ENCODE results near the gene MYH10. TPM values are rescaled to one million over a fixed set of nuclear protein-coding genes. Genes with fewer than 3 reads are reported as not detected.

The MYH10 gene
- total RNA-seq, 1 experiment from 2014 or later, result 251 TPM

DNA sequence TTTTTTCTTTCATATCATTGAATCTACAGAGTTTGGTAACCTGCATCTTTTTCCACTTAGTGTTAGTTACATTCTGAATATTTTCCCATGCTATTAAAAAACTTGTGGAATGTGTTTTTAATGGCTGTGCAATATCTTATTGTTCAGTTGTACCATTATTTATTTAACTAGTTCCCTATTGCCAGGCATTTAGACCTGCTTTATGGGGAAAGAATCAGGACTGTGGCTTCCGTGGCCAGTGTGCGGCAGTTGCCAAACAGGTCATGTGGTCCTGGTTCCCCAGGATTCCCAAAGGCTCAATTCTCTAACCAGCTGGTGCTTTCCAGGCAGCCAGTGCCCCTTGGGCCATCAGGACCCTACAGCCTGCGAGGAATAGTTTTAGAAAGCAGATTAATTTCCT lies 164.1 kb downstream of the MYH10 start:
- Histone ChIP-seq H4K8ac (replicated peaks; ENCODE audit: insufficient read length, low read depth, low read length) (no peak overlapping the region), H3K23ac (ENCODE audit: insufficient read length, low read depth, low read length) (no peak overlapping the region), H2BK20ac (ENCODE audit: low read depth, low read length, poor library complexity, severe bottlenecking) (no peak overlapping the region), H3K27me3 (ENCODE audit: insufficient read depth, low read length) (no peaks in the 10 kb centered on the region), H2AFZ (ENCODE audit: low read length) (no peak overlapping the region), H3K4me2 (ENCODE audit: insufficient read depth, insufficient read length, low read length) (no peak overlapping the region), H3K79me2 (ENCODE audit: insufficient read depth, low read length) (no peaks in the 10 kb centered on the region), H3K56ac (ENCODE audit: insufficient read length, low read depth, low read length) (no peak overlapping the region), H2AK5ac (ENCODE audit: insufficient read length, low read length) (no peak overlapping the region), H4K20me1 (ENCODE audit: control insufficient read depth, insufficient read depth, insufficient read length) (peaks cover 3% of the 10 kb centered on the region), H3K4me1 (ENCODE audit: insufficient read depth, low read length) (no peaks in the 10 kb centered on the region), H3K9me3 (ENCODE audit: control insufficient read depth, low read depth, low read length) (no peaks in the 10 kb centered on the region), H3T11ph (ENCODE audit: low read length) (no peak overlapping the region), H3K23me2 (ENCODE audit: insufficient read length, low read depth, low read length, poor library complexity, severe bottlenecking) (no peaks in the 10 kb centered on the region), H3K14ac (ENCODE audit: insufficient read depth, low read length) (no peak overlapping the region), H4K91ac (ENCODE audit: insufficient read length, low read depth, low read length) (no peak overlapping the region), H2BK120ac (ENCODE audit: low read depth, low read length, poor library complexity, severe bottlenecking) (no peak overlapping the region), H3K27ac (ENCODE audit: insufficient read length, low read depth, low read length) (no peak overlapping the region), H4K5ac (ENCODE audit: insufficient read length, low read depth, low read length) (no peak overlapping the region), H3K18ac (ENCODE audit: insufficient read length, low read depth, low read length) (no peak overlapping the region), H2BK5ac (ENCODE audit: insufficient read length, low read length) (no peak overlapping the region), H3K79me1 (ENCODE audit: insufficient read depth, low read depth, low read length, poor library complexity, severe bottlenecking) (no peaks in the 10 kb centered on the region), H3K4ac (ENCODE audit: low read depth, low read length) (no peak overlapping the region), H3K9ac (ENCODE audit: extremely low read depth, insufficient read length, low read length) (no peak overlapping the region), H2BK12ac (ENCODE audit: insufficient read length, low read depth, low read length) (no peak overlapping the region), H2BK15ac (ENCODE audit: low read depth, low read length) (no peak overlapping the region)
- Mint-ChIP-seq H3K9me3 (no peaks in the 10 kb centered on the region), H3K27me3 (ENCODE audit: low read depth) (no peaks in the 10 kb centered on the region), H3K27ac (no peak overlapping the region), H3K36me3 (ENCODE audit: insufficient read depth in 1 of 3, low read depth in 3 of 3) (peaks cover 2 to 43% (median 24%) of the 10 kb centered on the region in 3 experiments; a peak in 6 of 7 replicates), H3K4me1 (peaks cover 5 to 8% of the 10 kb centered on the region in 2 experiments; a peak in 3 of 4 replicates), H3K4me3 (no peak overlapping the region)
- TF ChIP-seq, protein P1, sequence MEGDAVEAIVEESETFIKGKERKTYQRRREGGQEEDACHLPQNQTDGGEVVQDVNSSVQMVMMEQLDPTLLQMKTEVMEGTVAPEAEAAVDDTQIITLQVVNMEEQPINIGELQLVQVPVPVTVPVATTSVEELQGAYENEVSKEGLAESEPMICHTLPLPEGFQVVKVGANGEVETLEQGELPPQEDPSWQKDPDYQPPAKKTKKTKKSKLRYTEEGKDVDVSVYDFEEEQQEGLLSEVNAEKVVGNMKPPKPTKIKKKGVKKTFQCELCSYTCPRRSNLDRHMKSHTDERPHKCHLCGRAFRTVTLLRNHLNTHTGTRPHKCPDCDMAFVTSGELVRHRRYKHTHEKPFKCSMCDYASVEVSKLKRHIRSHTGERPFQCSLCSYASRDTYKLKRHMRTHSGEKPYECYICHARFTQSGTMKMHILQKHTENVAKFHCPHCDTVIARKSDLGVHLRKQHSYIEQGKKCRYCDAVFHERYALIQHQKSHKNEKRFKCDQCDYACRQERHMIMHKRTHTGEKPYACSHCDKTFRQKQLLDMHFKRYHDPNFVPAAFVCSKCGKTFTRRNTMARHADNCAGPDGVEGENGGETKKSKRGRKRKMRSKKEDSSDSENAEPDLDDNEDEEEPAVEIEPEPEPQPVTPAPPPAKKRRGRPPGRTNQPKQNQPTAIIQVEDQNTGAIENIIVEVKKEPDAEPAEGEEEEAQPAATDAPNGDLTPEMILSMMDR (conservative IDR thresholded peaks at IDR 0.05), result no peak
- no CpG with 5 or more reads among the region's 3 CpGs for WGBS (ENCODE audit: extremely low coverage, insufficient read length, low lambda C conversion rate)
- no peak for DNase-seq
